Measurements from ENCODE around the gene PRKCA.

GRCh38 chr17:66450852-66451158, 148.4 kb downstream of the PRKCA start:
- TF ChIP-seq CTCF (IDR thresholded peaks at IDR 0.05) (no peak), POLR2A (IDR thresholded peaks at IDR 0.05) (no peak)

Data from ovary (tissue), 3 donors.